Activated CD8-positive, alpha-beta memory T cell treated with anti-CD3 and anti-CD28 coated beads, Interleukin-2, amount 50 U/mL, for 24 hours (primary cell): ENCODE data around the gene LRRC75A.
"Not testable (repeated sequence)": the region's sequence is repeated elsewhere in the genome, so short reads cannot be mapped to it uniquely, and the experiment has no call there.

Experiments used
- DNase-seq: peaks from one replicate; pipeline ENCODE4 v3.0.0-alpha.2; 2020; ENCODE audit errors: extremely low read depth

The LRRC75A gene

GRCh38 chr17:16491703-16492612 is at the start of gene LRRC75A:
TSS of gene LRRC75A (minus strand) at chr17:16492193. CDS start at chr17:16491990, 203 bp downstream.
- DNase-seq, result no peak

GRCh38 chr17:16537130-16537458 is 45.1 kb upstream of the LRRC75A start:
- DNase-seq, result no peak

GRCh38 chr17:16534236-16534635 is 42.2 kb upstream of the LRRC75A start:
- DNase-seq, result no peak

- no peak for DNase-seq
Measured at GRCh38 chr17:16529906-16530305, 37.9 kb upstream of the LRRC75A start.

- no peak for DNase-seq
Measured at GRCh38 chr17:16527298-16527697, 35.3 kb upstream of the LRRC75A start.

- not testable (repeated sequence) for DNase-seq
Measured at GRCh38 chr17:16525556-16525955, 33.6 kb upstream of the LRRC75A start.

- DNase-seq, result peak; percentile 25
Measured at GRCh38 chr17:16521070-16521727, 29.2 kb upstream of the LRRC75A start.

- DNase-seq, result no peak
Measured at GRCh38 chr17:16519021-16519420, 27.0 kb upstream of the LRRC75A start.

GRCh38 chr17:16517477-16517876 is 25.5 kb upstream of the LRRC75A start:
- DNase-seq, result no peak

- DNase-seq, result no peak
Measured at GRCh38 chr17:16516594-16517051, 24.6 kb upstream of the LRRC75A start.

- no peak for DNase-seq
Measured at GRCh38 chr17:16515933-16516332, 23.9 kb upstream of the LRRC75A start.

- DNase-seq, result no peak
Measured at GRCh38 chr17:16513873-16514272, 21.9 kb upstream of the LRRC75A start.

- DNase-seq, result no peak
Measured at GRCh38 chr17:16512011-16512410, 20.0 kb upstream of the LRRC75A start.

- no peak for DNase-seq
Measured at GRCh38 chr17:16511593-16511992, 19.6 kb upstream of the LRRC75A start.

- no peak for DNase-seq
Measured at GRCh38 chr17:16507918-16508533, 16.0 kb upstream of the LRRC75A start.

- DNase-seq, result no peak
Measured at GRCh38 chr17:16506188-16506587, 14.2 kb upstream of the LRRC75A start.

GRCh38 chr17:16504984-16505383 is 13.0 kb upstream of the LRRC75A start:
- no peak for DNase-seq

GRCh38 chr17:16496820-16497489 is 5.0 kb upstream of the LRRC75A start:
- no peak for DNase-seq

GRCh38 chr17:16495980-16496819 is 4.2 kb upstream of the LRRC75A start:
- no peak for DNase-seq

- DNase-seq, result no peak
Measured at GRCh38 chr17:16495561-16495960, 3.6 kb upstream of the LRRC75A start.

GRCh38 chr17:16494059-16494458 is 2.1 kb upstream of the LRRC75A start:
- no peak for DNase-seq
